NCI-H1436 (cell line): ENCODE results near the gene MAP6.
A peak's percentile ranks its signal among the peaks of the same experiment; 100 is the strongest.

Experiments used
- DNase-seq: peaks from one replicate; lab custom pipeline; 2025; lab: John Stamatoyannopoulos, UW

MAP6 gene

GRCh38 chr11:75667255-75667830 is 1.5 kb downstream of the MAP6 start:
- DNase-seq, result peak; percentile 16

- no peak for DNase-seq
These were observed 2.8 kb downstream of the MAP6 start for GRCh38 chr11:75665990-75666389.

GRCh38 chr11:75665126-75665525 is 3.7 kb downstream of the MAP6 start:
- DNase-seq, result no peak

- DNase-seq, result no peak
These were observed 4.4 kb downstream of the MAP6 start for GRCh38 chr11:75664389-75664788.

- no peak for DNase-seq
These were observed 5.0 kb downstream of the MAP6 start for GRCh38 chr11:75663808-75664207.

GRCh38 chr11:75659836-75660235 is 9.0 kb downstream of the MAP6 start:
- no peak for DNase-seq

GRCh38 chr11:75656044-75656727 is 12.7 kb downstream of the MAP6 start:
- DNase-seq, result no peak

GRCh38 chr11:75655605-75656004 is 13.2 kb downstream of the MAP6 start:
- no peak for DNase-seq

GRCh38 chr11:75654314-75654713 is 14.5 kb downstream of the MAP6 start:
- DNase-seq, result no peak

GRCh38 chr11:75653532-75653931 is 15.3 kb downstream of the MAP6 start:
- no peak for DNase-seq

- DNase-seq, result no peak
These were observed 15.9 kb downstream of the MAP6 start for GRCh38 chr11:75652936-75653335.

GRCh38 chr11:75651218-75651617 is 17.6 kb downstream of the MAP6 start:
- DNase-seq, result no peak

GRCh38 chr11:75650167-75650723 is 18.6 kb downstream of the MAP6 start:
- DNase-seq, result no peak

- DNase-seq, result no peak
These were observed 23.9 kb downstream of the MAP6 start for GRCh38 chr11:75644946-75645345.

- no peak for DNase-seq
These were observed 24.5 kb downstream of the MAP6 start for GRCh38 chr11:75644370-75644769.

- DNase-seq, result no peak
These were observed 26.3 kb downstream of the MAP6 start for GRCh38 chr11:75642402-75643113.

GRCh38 chr11:75639762-75640181 is 29.1 kb downstream of the MAP6 start:
- DNase-seq, result peak; percentile 87

- no peak for DNase-seq
These were observed 30.8 kb downstream of the MAP6 start for GRCh38 chr11:75637998-75638397.

- peak; percentile 18 for DNase-seq
These were observed 33.6 kb downstream of the MAP6 start for GRCh38 chr11:75635066-75635862.

GRCh38 chr11:75633409-75634066 is 35.3 kb downstream of the MAP6 start:
- DNase-seq, result no peak

GRCh38 chr11:75632962-75633361 is 35.9 kb downstream of the MAP6 start:
- DNase-seq, result no peak

GRCh38 chr11:75632450-75632849 is 36.4 kb downstream of the MAP6 start:
- DNase-seq, result no peak
